NCI-H2107 (cell line): Measurements from ENCODE around the gene KRTAP10-8.
"Not testable (repeated sequence)": the region's sequence is repeated elsewhere in the genome, so short reads cannot be mapped to it uniquely, and the experiment has no call there.

ENCODE experiments used
- DNase-seq: peaks from one replicate; lab custom pipeline; 2025; lab: John Stamatoyannopoulos, UW

The KRTAP10-8 gene

GRCh38 chr21:44646366-44647221, 34.7 kb downstream of the KRTAP10-8 start, which contains the start of gene KRTAP10-11:
Gene KRTAP10-11 (plus strand): TSS chr21:44646414. CDS start chr21:44646459, 45 bp downstream.
- DNase-seq, result not testable (repeated sequence)

GRCh38 chr21:44647222-44647552, 35.3 kb downstream of the KRTAP10-8 start:
- no peak for DNase-seq

GRCh38 chr21:44648557-44649311, 36.9 kb downstream of the KRTAP10-8 start:
- no peak for DNase-seq

- DNase-seq, result no peak
Measured at GRCh38 chr21:44649521-44650100, 37.7 kb downstream of the KRTAP10-8 start.

GRCh38 chr21:44650265-44650972, 38.5 kb downstream of the KRTAP10-8 start:
- no peak for DNase-seq

GRCh38 chr21:44650973-44651675, 39.2 kb downstream of the KRTAP10-8 start:
- no peak for DNase-seq

GRCh38 chr21:44653123-44653522, 41.2 kb downstream of the KRTAP10-8 start:
- no peak for DNase-seq

- no peak for DNase-seq
Measured at GRCh38 chr21:44653656-44654575, 42.0 kb downstream of the KRTAP10-8 start.

GRCh38 chr21:44654576-44655175, 42.8 kb downstream of the KRTAP10-8 start, which contains the start of gene KRTAP12-4:
Gene KRTAP12-4 (minus strand): TSS chr21:44654659. CDS start chr21:44654614, 45 bp downstream.
- DNase-seq, result no peak

GRCh38 chr21:44656868-44657267, 45.0 kb downstream of the KRTAP10-8 start:
- no peak for DNase-seq

DNA sequence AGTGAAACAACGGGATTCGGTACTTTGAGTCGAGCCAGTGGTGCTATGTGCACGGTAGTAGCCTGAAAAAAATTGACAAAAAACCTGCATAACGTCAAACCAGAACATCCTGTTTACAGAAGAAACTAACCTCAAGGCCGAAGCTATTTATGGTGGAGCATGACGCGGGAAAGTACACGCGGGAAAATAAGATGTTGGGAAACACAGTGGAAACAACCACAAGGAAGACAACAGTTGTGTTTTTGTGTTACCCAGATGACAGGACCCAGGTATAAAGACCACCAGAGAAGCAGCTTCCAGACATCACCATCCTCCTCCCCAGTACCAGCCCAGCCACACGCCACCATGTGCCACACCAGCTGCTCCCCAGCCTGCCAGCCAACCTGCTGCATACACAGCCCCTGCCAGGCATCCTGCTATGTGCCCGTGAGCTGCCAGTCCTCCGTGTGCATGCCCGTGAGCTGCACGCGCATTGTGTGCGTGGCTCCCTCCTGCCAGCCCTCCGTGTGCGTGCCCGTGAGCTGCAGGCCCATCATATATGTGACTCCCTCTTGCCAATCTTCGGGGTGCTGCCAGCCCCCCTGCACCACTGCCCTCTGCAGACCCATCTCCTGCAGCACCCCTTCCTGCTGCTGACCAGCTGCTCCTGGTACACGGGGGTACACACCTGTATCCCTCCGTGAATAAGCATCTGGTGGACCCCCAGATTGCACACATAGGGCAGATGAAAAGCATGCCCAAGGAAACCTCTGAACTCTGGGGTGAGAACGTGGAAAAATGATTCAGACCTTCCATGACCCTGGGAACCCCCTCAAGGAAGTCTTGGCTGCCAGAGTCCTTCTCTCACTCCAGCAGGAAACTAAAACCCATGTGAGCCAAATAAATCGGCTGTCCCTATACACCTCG, 46.0 kb downstream of the KRTAP10-8 start, which contains the start of gene KRTAP12-3:
Gene KRTAP12-3 (plus strand): TSS at position 298 of the 906 bp plus-strand sequence. CDS start 48 bp downstream, at position 346.
- no peak for DNase-seq

- no peak for DNase-seq
Measured at GRCh38 chr21:44658541-44658910, 46.6 kb downstream of the KRTAP10-8 start.

GRCh38 chr21:44658913-44659595, 47.2 kb downstream of the KRTAP10-8 start:
- DNase-seq, result no peak

GRCh38 chr21:44661567-44661966, 49.7 kb downstream of the KRTAP10-8 start:
- not testable (repeated sequence) for DNase-seq
